HEK293 (cell line): ENCODE data around the gene TSPAN11.

Experiments used
- CTCF ChIA-PET: fragments of 350-600 bp; formaldehyde crosslinking; extraction: SDS; loops from one replicate; lab custom pipeline; 2021; ENCODE audit warnings: antibody characterized with exemption; lab: Yijun Ruan, JAX
- POLR2A ChIA-PET: fragments of 300-600 bp; formaldehyde crosslinking; extraction: SDS; loops from one replicate; lab custom pipeline; 2020; ENCODE audit warnings: antibody characterized with exemption, inconsistent platforms; lab: Yijun Ruan, JAX
- H3K27ac ChIP-seq: fragments of 200-500 bp; sonication (Bioruptor generic); 2 replicates; pipeline ENCODE4 v1.5.1; 2014; ENCODE audit warnings: low read depth, low read length, control low read depth, inconsistent platforms; ENCODE audit errors: extremely low read depth
- H3K36me3 ChIP-seq, 2 experiments: fragments of 200-500 bp in 1 of 2; sonication (Bioruptor generic) in 1 of 2; 1 replicate in 1 of 2; 2 replicates in 1 of 2; pipeline ENCODE4 v1.5.1; 2014 to 2017; ENCODE audit warnings: inconsistent platforms in 2 of 2, low read length in 2 of 2; ENCODE audit not compliant: control insufficient read depth in 2 of 2, insufficient read depth in 1 of 2
- H3K4me1 ChIP-seq: fragments of 200-500 bp; sonication (Bioruptor generic); 2 replicates; pipeline ENCODE4 v1.5.1; 2014; ENCODE audit warnings: mild to moderate bottlenecking, low read length, inconsistent platforms; ENCODE audit not compliant: control insufficient read depth, insufficient read depth
- H3K4me3 ChIP-seq: 2 replicates; pipeline ENCODE4 v1.5.1; 2011; ENCODE audit warnings: low read depth, mild to moderate bottlenecking, control low read depth, low read length, moderate library complexity
- H3K9me3 ChIP-seq: fragments of 200-500 bp; sonication (Bioruptor generic); 2 replicates; pipeline ENCODE4 v1.5.1; 2014; ENCODE audit warnings: low read depth, low read length, inconsistent platforms; ENCODE audit not compliant: control insufficient read depth, insufficient read depth
- BCL11B ChIP-seq: fragments of 450-650 bp; formaldehyde crosslinking; IDR thresholded peaks from 2 replicates; pipeline ENCODE4 v1.5.1; 2016; ENCODE audit warnings: low read depth, missing biosample characterization, missing genetic modification characterization
- EGR2 ChIP-seq: fragments of 450-650 bp; formaldehyde crosslinking; IDR thresholded peaks from 2 replicates; pipeline ENCODE4 v1.5.1; 2016; ENCODE audit warnings: low read depth, missing biosample characterization, missing genetic modification characterization
- PATZ1 ChIP-seq: fragments of 450-650 bp; formaldehyde crosslinking; IDR thresholded peaks from 2 replicates; pipeline ENCODE4 v1.5.1; 2016; ENCODE audit warnings: missing biosample characterization, missing genetic modification characterization
- YY2 ChIP-seq: fragments of 450-650 bp; formaldehyde crosslinking; IDR thresholded peaks from 2 replicates; pipeline ENCODE4 v1.5.1; 2016; ENCODE audit warnings: missing biosample characterization, missing genetic modification characterization
- ZFHX2 ChIP-seq: fragments of 450-650 bp; formaldehyde crosslinking; conservative IDR thresholded peaks from 2 replicates; pipeline ENCODE4 v1.5.1; 2016; ENCODE audit warnings: missing biosample characterization, missing genetic modification characterization
- ZNF133 ChIP-seq: fragments of 450-650 bp; formaldehyde crosslinking; IDR thresholded peaks from 2 replicates; pipeline ENCODE4 v1.5.1; 2016; ENCODE audit warnings: missing biosample characterization, missing genetic modification characterization
- ZNF146 ChIP-seq: fragments of 450-650 bp; formaldehyde crosslinking; IDR thresholded peaks from 2 replicates; pipeline ENCODE4 v1.5.1; 2016; ENCODE audit warnings: missing biosample characterization, missing genetic modification characterization
- ZNF157 ChIP-seq: fragments of 450-650 bp; formaldehyde crosslinking; IDR thresholded peaks from 2 replicates; pipeline ENCODE4 v1.5.1; 2016; ENCODE audit warnings: missing biosample characterization, missing genetic modification characterization
- ZNF223 ChIP-seq: fragments of 450-650 bp; formaldehyde crosslinking; IDR thresholded peaks from 2 replicates; pipeline ENCODE4 v1.5.1; 2016; ENCODE audit warnings: missing biosample characterization, missing genetic modification characterization
- ZNF274 ChIP-seq, 2 experiments: fragments of 200-500 bp in 1 of 2; fragments of 450-650 bp in 1 of 2; sonication (Bioruptor generic) in 1 of 2; formaldehyde crosslinking in 1 of 2; IDR thresholded peaks; 2 replicates each; pipeline versions ENCODE4 v1.5.1 to v1.6.1; 2014 to 2016; ENCODE audit warnings: borderline replicate concordance in 1 of 2, inconsistent platforms in 1 of 2, low read length in 1 of 2, missing biosample characterization in 1 of 2, missing genetic modification characterization in 1 of 2
- ZNF302 ChIP-seq: fragments of 450-650 bp; formaldehyde crosslinking; IDR thresholded peaks from 2 replicates; pipeline ENCODE4 v1.5.1; 2016; ENCODE audit warnings: missing biosample characterization, missing genetic modification characterization, low read depth
- ZNF335 ChIP-seq: fragments of 450-650 bp; formaldehyde crosslinking; conservative IDR thresholded peaks from 2 replicates; pipeline ENCODE4 v1.5.1; 2016; ENCODE audit warnings: missing biosample characterization, missing genetic modification characterization
- ZNF394 ChIP-seq: fragments of 450-650 bp; formaldehyde crosslinking; IDR thresholded peaks from 2 replicates; pipeline ENCODE4 v1.5.1; 2016; ENCODE audit warnings: missing biosample characterization, missing genetic modification characterization, mild to moderate bottlenecking, moderate library complexity, borderline replicate concordance
- ZNF416 ChIP-seq: fragments of 450-650 bp; formaldehyde crosslinking; IDR thresholded peaks from 2 replicates; pipeline ENCODE4 v1.5.1; 2016; ENCODE audit warnings: missing biosample characterization, missing genetic modification characterization
- ZNF510 ChIP-seq: fragments of 450-650 bp; formaldehyde crosslinking; IDR thresholded peaks from 2 replicates; pipeline ENCODE4 v1.5.1; 2018; ENCODE audit warnings: mild to moderate bottlenecking, missing genetic modification characterization, missing biosample characterization; ENCODE audit not compliant: insufficient replicate concordance
- ZNF544 ChIP-seq: fragments of 450-650 bp; formaldehyde crosslinking; IDR thresholded peaks from 2 replicates; pipeline ENCODE4 v1.5.0; 2017; ENCODE audit warnings: missing biosample characterization, missing genetic modification characterization
- ZNF624 ChIP-seq: fragments of 450-650 bp; formaldehyde crosslinking; IDR thresholded peaks from 2 replicates; pipeline ENCODE4 v1.5.1; 2017; ENCODE audit warnings: missing biosample characterization, missing genetic modification characterization
- ZNF629 ChIP-seq: fragments of 450-650 bp; formaldehyde crosslinking; IDR thresholded peaks from 2 replicates; pipeline ENCODE4 v1.5.1; 2017; ENCODE audit warnings: missing biosample characterization, missing genetic modification characterization
- ZNF768 ChIP-seq: fragments of 450-650 bp; formaldehyde crosslinking; IDR thresholded peaks from 2 replicates; pipeline ENCODE4 v1.5.1; 2018; ENCODE audit warnings: missing biosample characterization, mild to moderate bottlenecking, missing genetic modification characterization
- ZSCAN30 ChIP-seq: fragments of 450-650 bp; IDR thresholded peaks from 2 replicates; pipeline ENCODE4 v1.5.1; 2018; ENCODE audit warnings: missing biosample characterization, mild to moderate bottlenecking, missing genetic modification characterization, moderate library complexity
- ZSCAN4 ChIP-seq: fragments of 450-650 bp; formaldehyde crosslinking; IDR thresholded peaks from 2 replicates; pipeline ENCODE4 v1.5.1; 2017; ENCODE audit warnings: missing biosample characterization, missing genetic modification characterization
- TF ChIP-seq, protein P1 (sequence below): fragments of 450-650 bp; IDR thresholded peaks from 2 replicates; pipeline ENCODE4 v1.5.1; 2018; ENCODE audit warnings: missing biosample characterization, missing genetic modification characterization
- TF ChIP-seq, protein P2 (sequence below): fragments of 450-650 bp; formaldehyde crosslinking; IDR thresholded peaks from 2 replicates; pipeline ENCODE4 v1.5.1; 2016; ENCODE audit warnings: missing biosample characterization, missing genetic modification characterization

The TSPAN11 gene

DNA sequence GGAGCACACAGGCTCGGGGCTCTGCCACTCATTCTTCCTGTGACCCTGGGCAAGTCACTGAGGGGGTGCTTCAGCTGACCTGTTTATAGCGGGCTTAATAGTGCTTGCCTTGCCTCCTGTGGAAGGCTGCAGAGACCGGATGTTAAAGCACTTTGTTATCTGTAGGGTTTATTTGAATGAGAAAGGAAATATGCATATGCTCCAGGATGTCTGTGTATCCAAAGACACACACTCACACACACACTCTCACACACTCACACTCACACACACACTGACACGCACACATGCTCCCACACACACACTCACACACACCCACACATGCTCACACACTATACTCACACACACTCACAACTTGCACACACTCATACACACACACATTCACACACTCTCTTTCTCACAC is 91.0 kb downstream of the TSPAN11 start:
- ChIA-PET CTCF (no interaction called here), POLR2A (no interaction called here)
- peaks cover 6% of the 10 kb centered on the region for H3K4me1 ChIP-seq

DNA sequence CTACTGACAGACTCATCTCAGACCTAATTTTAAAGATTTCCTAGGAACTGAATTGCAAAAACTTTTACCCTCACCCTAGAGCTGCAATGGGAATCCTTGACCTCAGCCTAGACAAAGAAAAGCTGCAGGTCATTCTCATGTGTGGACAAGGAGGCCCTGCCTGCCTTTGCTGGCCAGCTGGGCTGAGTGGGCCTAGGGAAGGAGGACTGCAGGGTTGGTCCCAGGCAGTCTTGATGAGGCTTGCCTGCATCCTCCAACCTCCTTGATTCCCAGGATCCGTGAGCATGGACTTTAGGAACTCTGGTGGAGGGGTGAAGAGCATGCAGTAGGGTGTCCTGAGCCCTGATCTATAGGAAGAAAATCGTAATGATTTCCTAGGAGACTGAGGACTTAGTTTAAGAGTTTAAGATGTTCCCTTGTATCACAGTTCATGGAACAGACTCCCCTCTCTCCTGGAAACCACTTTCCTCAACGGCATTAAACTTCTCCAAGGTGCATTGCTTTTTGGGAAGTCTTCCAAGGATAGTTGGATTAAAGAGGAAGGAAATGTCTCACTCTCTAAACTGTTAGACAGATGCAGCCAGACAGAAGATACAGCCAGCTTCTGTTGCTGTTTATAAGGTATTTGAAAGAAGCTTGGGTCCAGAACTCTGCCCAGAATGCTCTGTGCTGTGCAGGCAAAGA is 91.7 kb downstream of the TSPAN11 start:
- POLR2A ChIA-PET: no interaction called here
- Histone ChIP-seq H3K9me3 (no peaks in the 10 kb centered on the region), H3K4me1 (peaks cover 7% of the 10 kb centered on the region)

More for the DNA sequence above, 91.0 kb downstream of the TSPAN11 start:
- Histone ChIP-seq H3K4me3 (no peak overlapping the region), H3K9me3 (no peaks in the 10 kb centered on the region), H3K36me3 (no peaks in the 10 kb centered on the region), H3K27ac (no peak overlapping the region)
- peak; percentile 98 for TF ChIP-seq ZSCAN4 (tag by site-specific recombination)
- no peak for TF ChIP-seq ZSCAN30 (tag by site-specific recombination)
- no peak for TF ChIP-seq ZNF133 (tag by site-specific recombination)
- peak; percentile 77 for TF ChIP-seq ZFHX2
- TF ChIP-seq ZNF624: no peak
- TF ChIP-seq BCL11B (tag by site-specific recombination): no peak
- TF ChIP-seq ZNF335 (tag by site-specific recombination): no peak
- peak; percentile 62 for TF ChIP-seq EGR2 (tag by site-specific recombination)
- no peak for TF ChIP-seq ZNF768 (tag by site-specific recombination)
- no peak for TF ChIP-seq ZNF157

More for the DNA sequence above, 91.7 kb downstream of the TSPAN11 start:
- TF ChIP-seq ZNF394 (tag by site-specific recombination): no peak
- TF ChIP-seq ZNF629 (tag by site-specific recombination): no peak
- no peak for TF ChIP-seq ZNF302 (tag by site-specific recombination)
- TF ChIP-seq, protein P1, sequence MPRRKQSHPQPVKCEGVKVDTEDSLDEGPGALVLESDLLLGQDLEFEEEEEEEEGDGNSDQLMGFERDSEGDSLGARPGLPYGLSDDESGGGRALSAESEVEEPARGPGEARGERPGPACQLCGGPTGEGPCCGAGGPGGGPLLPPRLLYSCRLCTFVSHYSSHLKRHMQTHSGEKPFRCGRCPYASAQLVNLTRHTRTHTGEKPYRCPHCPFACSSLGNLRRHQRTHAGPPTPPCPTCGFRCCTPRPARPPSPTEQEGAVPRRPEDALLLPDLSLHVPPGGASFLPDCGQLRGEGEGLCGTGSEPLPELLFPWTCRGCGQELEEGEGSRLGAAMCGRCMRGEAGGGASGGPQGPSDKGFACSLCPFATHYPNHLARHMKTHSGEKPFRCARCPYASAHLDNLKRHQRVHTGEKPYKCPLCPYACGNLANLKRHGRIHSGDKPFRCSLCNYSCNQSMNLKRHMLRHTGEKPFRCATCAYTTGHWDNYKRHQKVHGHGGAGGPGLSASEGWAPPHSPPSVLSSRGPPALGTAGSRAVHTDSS (tag by site-specific recombination): no peak
- no peak for TF ChIP-seq YY2 (tag by site-specific recombination)
- TF ChIP-seq ZNF223 (tag by site-specific recombination): no peak
- no peak for TF ChIP-seq ZNF510
- TF ChIP-seq ZNF416 (tag by site-specific recombination): no peak
- no peak for TF ChIP-seq ZNF544 (tag by site-specific recombination)
- no peak for TF ChIP-seq PATZ1 (tag by site-specific recombination)
- no peak for TF ChIP-seq ZNF274 (IDR thresholded peaks at IDR 0.05; ENCODE audit: low read length)
- no peak for TF ChIP-seq ZNF274 (tag by site-specific recombination; IDR thresholded peaks at IDR 0.05; ENCODE audit: borderline replicate concordance)
- TF ChIP-seq ZNF146: no peak
- TF ChIP-seq, protein P2, sequence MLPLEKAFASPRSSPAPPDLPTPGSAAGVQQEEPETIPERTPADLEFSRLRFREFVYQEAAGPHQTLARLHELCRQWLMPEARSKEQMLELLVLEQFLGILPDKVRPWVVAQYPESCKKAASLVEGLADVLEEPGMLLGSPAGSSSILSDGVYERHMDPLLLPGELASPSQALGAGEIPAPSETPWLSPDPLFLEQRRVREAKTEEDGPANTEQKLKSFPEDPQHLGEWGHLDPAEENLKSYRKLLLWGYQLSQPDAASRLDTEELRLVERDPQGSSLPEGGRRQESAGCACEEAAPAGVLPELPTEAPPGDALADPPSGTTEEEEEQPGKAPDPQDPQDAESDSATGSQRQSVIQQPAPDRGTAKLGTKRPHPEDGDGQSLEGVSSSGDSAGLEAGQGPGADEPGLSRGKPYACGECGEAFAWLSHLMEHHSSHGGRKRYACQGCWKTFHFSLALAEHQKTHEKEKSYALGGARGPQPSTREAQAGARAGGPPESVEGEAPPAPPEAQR (tag by site-specific recombination): no peak
- H3K36me3 ChIP-seq: no peaks in the 10 kb centered on the region
- H3K4me3 ChIP-seq: no peak overlapping the region
- no peak overlapping the region for H3K27ac ChIP-seq
- CTCF ChIA-PET: interaction anchor here (0.6 to 1.1 kb wide), 2 partner anchors 214 to 792 kb away, joined by 3 to 4 read pairs; no protein-coding TSS in a partner anchor
